ENCODE results near the gene SCAF1. TPM values are rescaled to one million over a fixed set of nuclear protein-coding genes. Genes with fewer than 3 reads are reported as not detected.

Gene SCAF1
- total and polyA plus RNA-seq, 9 donors = 3.3 to 94.6 (median 61.3) TPM

DNA sequence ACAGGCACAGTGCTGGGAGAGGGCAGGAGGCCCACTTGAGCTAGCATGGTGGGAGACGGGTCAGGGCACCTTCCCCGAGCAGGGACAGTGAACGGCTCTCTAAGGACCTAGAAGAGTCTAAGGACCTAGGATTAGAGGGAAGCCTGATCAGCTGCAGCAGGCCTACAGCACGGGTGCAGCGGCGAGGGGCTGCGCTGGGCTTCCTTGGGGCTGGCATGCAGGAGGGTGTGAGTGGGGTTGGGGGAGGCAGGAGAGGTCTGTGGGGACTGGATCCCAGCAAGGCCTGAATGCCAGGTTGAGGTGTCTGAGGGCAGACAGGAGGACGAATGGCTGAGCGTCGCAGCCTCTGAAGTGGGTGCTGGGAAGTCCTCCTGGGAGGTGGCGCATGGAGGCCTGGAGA lies 3.6 kb downstream of the SCAF1 start:
- intact Hi-C loops (cut with DNase I) = no loop called here
- no peaks in the 10 kb centered on the region for H3K9me3 ChIP-seq
- no peak for DNase-seq
- H3K27me3 ChIP-seq = no peaks in the 10 kb centered on the region
- no peaks in the 10 kb centered on the region for H3K36me3 ChIP-seq
- 86 to 89% (median 87%) methylated on average over 11 of the region's 11 CpGs for WGBS, 3 donors
- TF ChIP-seq EP300 (IDR thresholded peaks at IDR 0.05) (no peak), POLR2A (IDR thresholded peaks at IDR 0.05) (no peak)
- TF ChIP-seq, protein P1, sequence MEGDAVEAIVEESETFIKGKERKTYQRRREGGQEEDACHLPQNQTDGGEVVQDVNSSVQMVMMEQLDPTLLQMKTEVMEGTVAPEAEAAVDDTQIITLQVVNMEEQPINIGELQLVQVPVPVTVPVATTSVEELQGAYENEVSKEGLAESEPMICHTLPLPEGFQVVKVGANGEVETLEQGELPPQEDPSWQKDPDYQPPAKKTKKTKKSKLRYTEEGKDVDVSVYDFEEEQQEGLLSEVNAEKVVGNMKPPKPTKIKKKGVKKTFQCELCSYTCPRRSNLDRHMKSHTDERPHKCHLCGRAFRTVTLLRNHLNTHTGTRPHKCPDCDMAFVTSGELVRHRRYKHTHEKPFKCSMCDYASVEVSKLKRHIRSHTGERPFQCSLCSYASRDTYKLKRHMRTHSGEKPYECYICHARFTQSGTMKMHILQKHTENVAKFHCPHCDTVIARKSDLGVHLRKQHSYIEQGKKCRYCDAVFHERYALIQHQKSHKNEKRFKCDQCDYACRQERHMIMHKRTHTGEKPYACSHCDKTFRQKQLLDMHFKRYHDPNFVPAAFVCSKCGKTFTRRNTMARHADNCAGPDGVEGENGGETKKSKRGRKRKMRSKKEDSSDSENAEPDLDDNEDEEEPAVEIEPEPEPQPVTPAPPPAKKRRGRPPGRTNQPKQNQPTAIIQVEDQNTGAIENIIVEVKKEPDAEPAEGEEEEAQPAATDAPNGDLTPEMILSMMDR (IDR thresholded peaks at IDR 0.05) = no peak
- H3K4me3 ChIP-seq = no peak overlapping the region
- peaks cover 5% of the 10 kb centered on the region for H3K4me1 ChIP-seq (ENCODE audit: insufficient read depth)
- no peak overlapping the region for H3K27ac ChIP-seq

DNA sequence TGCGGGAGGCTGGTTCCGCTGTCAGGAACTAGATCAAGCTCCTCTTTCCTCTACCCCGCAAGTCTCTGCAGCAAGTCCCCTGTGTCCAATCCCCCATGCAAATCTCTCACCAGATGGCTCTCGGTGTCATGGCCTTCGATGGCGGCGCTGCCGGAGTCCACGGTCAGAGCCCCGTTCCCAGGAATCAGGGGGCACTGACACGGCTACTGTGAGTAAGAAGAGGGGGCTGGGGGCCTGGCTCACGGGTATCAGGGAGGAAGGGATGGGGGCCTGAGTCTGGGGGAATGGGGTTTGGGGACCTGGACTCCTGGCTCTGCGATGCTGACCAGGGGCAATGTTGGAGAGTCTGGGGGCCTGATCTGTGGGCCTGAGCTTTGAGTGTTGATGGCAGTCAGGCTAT lies 4.0 kb downstream of the SCAF1 start:
- Histone ChIP-seq H3K27me3 (no peaks in the 10 kb centered on the region), H3K4me3 (no peak overlapping the region), H3K36me3 (no peaks in the 10 kb centered on the region), H3K4me1 (ENCODE audit: insufficient read depth) (peaks cover 5% of the 10 kb centered on the region), H3K27ac (no peak overlapping the region), H3K9me3 (no peaks in the 10 kb centered on the region)
- TF ChIP-seq, protein P1 (IDR thresholded peaks at IDR 0.05) = no peak
- no peak for TF ChIP-seq EP300 (IDR thresholded peaks at IDR 0.05)
- no peak for TF ChIP-seq POLR2A (IDR thresholded peaks at IDR 0.05)
- WGBS, 3 donors = 86 to 88% (median 87%) methylated on average over 13 of the region's 13 CpGs
- intact Hi-C loops (cut with DNase I) = no loop called here
- no peak for DNase-seq

DNA sequence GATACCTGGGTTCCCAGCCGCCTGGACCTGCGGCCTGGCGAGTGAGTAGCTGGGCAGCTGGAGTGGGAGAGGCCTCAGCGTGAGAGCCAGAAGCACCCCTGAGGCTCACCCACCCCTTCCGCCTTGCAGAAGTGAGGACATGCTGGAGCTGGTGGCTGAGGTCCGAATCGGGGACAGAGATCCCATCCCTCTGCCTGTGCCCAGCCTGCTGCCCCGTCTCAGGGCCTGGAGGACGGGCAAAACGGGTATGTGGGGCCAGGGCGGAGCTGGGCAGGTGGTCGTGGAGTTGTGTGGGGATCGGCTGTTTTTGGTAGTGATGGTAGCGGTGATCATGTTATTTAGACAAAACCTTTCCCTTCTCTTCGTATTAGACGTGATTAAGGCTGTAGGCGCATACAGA lies 4.6 kb downstream of the SCAF1 start:
- TF ChIP-seq EP300 (IDR thresholded peaks at IDR 0.05) (no peak), POLR2A (IDR thresholded peaks at IDR 0.05) (no peak)
- TF ChIP-seq, protein P1 (IDR thresholded peaks at IDR 0.05) = no peak
- no peak for DNase-seq
- intact Hi-C loops (cut with DNase I) = no loop called here
- H3K9me3 ChIP-seq = no peaks in the 10 kb centered on the region
- no peaks in the 10 kb centered on the region for H3K36me3 ChIP-seq
- 85 to 90% (median 89%) methylated on average over 16 to 17 of the region's 17 CpGs for WGBS, 3 donors
- no peak overlapping the region for H3K27ac ChIP-seq
- peaks cover 5% of the 10 kb centered on the region for H3K4me1 ChIP-seq (ENCODE audit: insufficient read depth)
- no peak overlapping the region for H3K4me3 ChIP-seq
- no peaks in the 10 kb centered on the region for H3K27me3 ChIP-seq

DNA sequence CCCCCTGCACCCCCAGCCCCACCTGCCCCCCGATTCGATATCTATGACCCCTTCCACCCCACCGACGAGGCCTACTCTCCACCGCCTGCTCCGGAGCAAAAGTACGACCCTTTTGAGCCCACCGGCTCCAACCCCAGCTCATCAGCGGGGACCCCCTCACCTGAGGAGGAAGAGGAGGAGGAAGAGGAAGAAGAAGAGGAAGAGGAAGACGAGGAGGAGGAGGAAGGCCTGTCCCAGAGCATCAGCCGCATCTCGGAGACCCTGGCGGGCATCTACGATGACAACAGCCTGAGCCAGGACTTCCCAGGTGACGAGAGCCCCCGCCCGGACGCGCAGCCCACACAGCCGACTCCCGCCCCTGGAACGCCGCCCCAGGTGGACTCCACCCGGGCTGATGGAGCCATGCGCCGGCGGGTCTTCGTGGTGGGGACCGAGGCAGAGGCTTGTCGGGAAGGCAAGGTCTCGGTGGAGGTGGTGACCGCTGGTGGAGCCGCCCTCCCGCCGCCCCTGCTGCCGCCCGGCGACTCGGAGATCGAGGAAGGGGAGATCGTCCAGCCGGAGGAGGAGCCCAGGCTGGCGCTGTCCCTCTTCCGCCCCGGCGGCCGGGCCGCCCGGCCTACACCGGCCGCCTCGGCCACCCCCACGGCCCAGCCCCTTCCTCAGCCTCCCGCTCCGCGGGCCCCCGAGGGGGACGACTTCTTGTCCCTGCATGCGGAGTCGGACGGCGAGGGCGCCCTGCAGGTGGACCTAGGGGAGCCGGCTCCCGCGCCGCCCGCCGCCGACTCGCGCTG lies 9.2 kb downstream of the SCAF1 start:
- TF ChIP-seq EP300 (IDR thresholded peaks at IDR 0.05) = no peak
- no peak for TF ChIP-seq POLR2A (IDR thresholded peaks at IDR 0.05)
- TF ChIP-seq, protein P1 (IDR thresholded peaks at IDR 0.05) = no peak
- intact Hi-C loops (cut with DNase I) = no loop called here
- H3K4me3 ChIP-seq = no peak overlapping the region
- H3K9me3 ChIP-seq = no peaks in the 10 kb centered on the region
- no peaks in the 10 kb centered on the region for H3K36me3 ChIP-seq
- DNase-seq = peak in 1 of 5 donors; percentile 39
- WGBS, 3 donors = 92 to 94% (median 94%) methylated on average over 71 to 72 of the region's 72 CpGs
- no peaks in the 10 kb centered on the region for H3K4me1 ChIP-seq (ENCODE audit: insufficient read depth)
- no peak overlapping the region for H3K27ac ChIP-seq
- no peaks in the 10 kb centered on the region for H3K27me3 ChIP-seq
